IPS DF 6.9 (cell line): ENCODE results near the gene CBL.
A peak's percentile ranks its signal among the peaks of the same experiment; 100 is the strongest.
"Not testable (repeated sequence)": the region's sequence is repeated elsewhere in the genome, so short reads cannot be mapped to it uniquely, and the experiment has no call there.

Experiments used
- DNase-seq: peaks from one replicate; pipeline ENCODE4 v3.0.0-alpha.2; 2013; ENCODE audit warnings: low read depth, low spot score
- H3K27ac ChIP-seq: one replicate; pipeline ENCODE4 v1.5.1; 2013; ENCODE audit warnings: low read length, control low read depth
- H3K27me3 ChIP-seq: 2 replicates; pipeline ENCODE4 v1.6.1; 2013; ENCODE audit warnings: mild to moderate bottlenecking, low read length; ENCODE audit not compliant: control insufficient read depth, insufficient read depth
- H3K36me3 ChIP-seq: 2 replicates; pipeline ENCODE4 v1.6.1; 2013; ENCODE audit warnings: low read length; ENCODE audit not compliant: control insufficient read depth, insufficient read depth
- H3K4me1 ChIP-seq: 2 replicates; pipeline ENCODE4 v1.6.1; 2013; ENCODE audit warnings: low read length; ENCODE audit not compliant: control insufficient read depth, insufficient read depth
- H3K4me3 ChIP-seq: 2 replicates; pipeline ENCODE4 v1.5.1; 2013; ENCODE audit warnings: mild to moderate bottlenecking, low read length
- H3K9me3 ChIP-seq: 2 replicates; pipeline ENCODE4 v1.6.1; 2013; ENCODE audit warnings: low read length, inconsistent platforms; ENCODE audit not compliant: control insufficient read depth, insufficient read depth
- WGBS: extraction: QIAGEN DNeasy Blood & Tissue Kit; methylation state at CpG from one replicate; pipeline ENCODE4 v1.1.7; 2013; ENCODE audit warnings: mixed read lengths, missing lambda C conversion rate; ENCODE audit not compliant: insufficient read length, insufficient coverage; 5-methylcytosine and 5-hydroxymethylcytosine counted together

CBL gene

DNA sequence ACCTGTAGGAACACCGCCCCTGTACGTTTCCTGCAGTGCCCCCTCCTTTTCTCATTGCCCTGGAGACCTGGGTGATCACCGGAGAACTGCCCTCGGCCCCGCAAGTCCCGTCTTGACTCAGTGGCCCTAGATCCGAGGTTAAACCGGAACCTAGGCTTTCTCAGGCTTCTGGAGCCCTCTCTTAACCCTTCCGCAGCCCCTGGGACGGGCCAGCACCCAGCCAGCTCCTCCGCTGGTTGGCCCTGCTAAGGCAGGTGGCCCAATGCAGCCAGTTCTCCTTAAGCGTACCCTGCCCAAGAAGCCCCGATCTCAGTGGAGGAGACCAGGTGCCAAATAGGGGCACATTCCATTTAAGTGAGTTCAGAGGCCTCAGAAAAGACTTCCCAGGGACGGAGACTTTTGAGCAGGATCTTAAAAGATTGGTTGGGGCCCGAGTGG, 36.8 kb upstream of the CBL start:
- DNase-seq = peak; percentile 60
- H3K27me3 ChIP-seq = no peaks in the 10 kb centered on the region
- H3K27ac ChIP-seq = no peak overlapping the region
- H3K9me3 ChIP-seq = no peaks in the 10 kb centered on the region
- H3K36me3 ChIP-seq = no peaks in the 10 kb centered on the region
- no peaks in the 10 kb centered on the region for H3K4me1 ChIP-seq
- H3K4me3 ChIP-seq = peak overlapping the region; percentile 60
- no CpG with 5 or more reads among the region's 15 CpGs for WGBS

- H3K9me3 ChIP-seq = no peaks in the 10 kb centered on the region
- H3K27ac ChIP-seq = no peak overlapping the region
- no CpG with 5 or more reads among the region's 2 CpGs for WGBS
- H3K36me3 ChIP-seq = no peaks in the 10 kb centered on the region
- no peak for DNase-seq
- no peaks in the 10 kb centered on the region for H3K4me1 ChIP-seq
- H3K4me3 ChIP-seq = no peak overlapping the region
- no peaks in the 10 kb centered on the region for H3K27me3 ChIP-seq
Measured at GRCh38 chr11:119172513-119172912, 33.6 kb upstream of the CBL start.

GRCh38 chr11:119173453-119173852, 32.7 kb upstream of the CBL start:
- no peaks in the 10 kb centered on the region for H3K27me3 ChIP-seq
- no peak overlapping the region for H3K4me3 ChIP-seq
- no peaks in the 10 kb centered on the region for H3K36me3 ChIP-seq
- H3K27ac ChIP-seq = no peak overlapping the region
- H3K9me3 ChIP-seq = no peaks in the 10 kb centered on the region
- no CpG with 5 or more reads among the region's 21 CpGs for WGBS
- DNase-seq = no peak
- H3K4me1 ChIP-seq = no peaks in the 10 kb centered on the region

GRCh38 chr11:119175493-119176077, 30.6 kb upstream of the CBL start:
- peaks cover 5% of the 10 kb centered on the region for H3K36me3 ChIP-seq
- no peak overlapping the region for H3K4me3 ChIP-seq
- no peaks in the 10 kb centered on the region for H3K4me1 ChIP-seq
- WGBS = no CpG with 5 or more reads among the region's 6 CpGs
- H3K9me3 ChIP-seq = no peaks in the 10 kb centered on the region
- H3K27ac ChIP-seq = no peak overlapping the region
- no peaks in the 10 kb centered on the region for H3K27me3 ChIP-seq
- no peak for DNase-seq

- Histone ChIP-seq H3K27ac (no peak overlapping the region), H3K4me1 (no peaks in the 10 kb centered on the region), H3K4me3 (no peak overlapping the region), H3K36me3 (peaks cover 5% of the 10 kb centered on the region), H3K9me3 (no peaks in the 10 kb centered on the region), H3K27me3 (no peaks in the 10 kb centered on the region)
- no peak for DNase-seq
- no CpG with 5 or more reads among the region's 4 CpGs for WGBS
Measured at GRCh38 chr11:119178166-119178680, 27.9 kb upstream of the CBL start.

- no peaks in the 10 kb centered on the region for H3K4me1 ChIP-seq
Measured at GRCh38 chr11:119179342-119179741, 26.8 kb upstream of the CBL start.

GRCh38 chr11:119179983-119180382, 26.2 kb upstream of the CBL start:
- no peaks in the 10 kb centered on the region for H3K27me3 ChIP-seq
- WGBS = no CpG with 5 or more reads among the region's 10 CpGs
- H3K4me3 ChIP-seq = no peak overlapping the region; the same call in 1 of the 2 replicates
- H3K9me3 ChIP-seq = no peaks in the 10 kb centered on the region
- no peaks in the 10 kb centered on the region for H3K4me1 ChIP-seq
- H3K36me3 ChIP-seq = peaks cover 5% of the 10 kb centered on the region
- H3K27ac ChIP-seq = no peak overlapping the region
- no peak for DNase-seq

More at GRCh38 chr11:119179342-119179741, 26.8 kb upstream of the CBL start:
- no peak for DNase-seq
- Histone ChIP-seq H3K36me3 (peaks cover 5% of the 10 kb centered on the region), H3K9me3 (no peaks in the 10 kb centered on the region), H3K27ac (no peak overlapping the region), H3K27me3 (no peaks in the 10 kb centered on the region), H3K4me3 (no peak overlapping the region)
- no CpG with 5 or more reads among the region's 6 CpGs for WGBS

DNA sequence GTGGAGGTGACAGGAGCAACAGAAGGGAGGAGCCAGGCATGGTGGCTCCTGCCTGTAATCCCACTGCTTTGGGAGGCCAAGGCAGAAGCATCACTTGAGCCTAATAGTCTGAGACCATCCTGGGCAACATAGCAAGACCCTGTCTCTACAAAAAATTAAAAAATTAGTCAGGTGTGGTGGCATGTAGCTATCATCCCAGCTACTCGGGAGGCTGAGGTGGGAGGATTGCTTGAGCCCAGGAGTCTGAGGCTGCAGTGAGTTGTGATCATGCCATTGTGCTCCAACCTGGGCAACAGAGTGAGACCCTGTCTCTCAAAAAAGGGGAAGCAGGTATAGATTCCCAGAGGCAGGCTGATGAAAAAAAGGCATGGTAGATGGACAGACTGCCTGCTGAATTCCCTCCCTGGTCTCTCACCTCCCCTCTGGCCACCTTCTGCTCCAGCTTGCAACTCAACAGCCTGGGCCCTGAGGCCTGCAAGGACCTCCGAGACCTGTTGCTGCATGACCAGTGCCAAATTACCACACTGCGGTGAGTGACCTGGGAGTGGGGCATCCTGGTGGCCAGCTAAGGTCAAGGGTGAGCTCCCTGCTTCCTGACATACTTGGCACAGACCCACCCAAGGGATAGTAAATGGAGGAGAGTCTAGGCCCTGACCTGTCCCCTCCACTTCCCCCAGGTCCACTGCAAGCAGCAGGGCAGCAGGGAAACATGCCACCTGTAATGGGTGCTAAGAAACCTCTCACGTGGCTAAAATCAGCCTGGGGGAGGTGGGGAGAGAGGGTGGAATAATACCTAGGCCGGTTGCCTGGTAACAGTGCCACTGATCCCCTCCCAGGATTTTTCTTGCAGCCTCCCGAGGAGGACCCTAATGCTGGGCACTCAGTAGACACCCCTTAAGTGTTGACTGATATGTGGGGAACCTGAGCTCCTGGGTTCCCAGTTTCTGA, 25.1 kb upstream of the CBL start:
- H3K27me3 ChIP-seq = no peaks in the 10 kb centered on the region
- no CpG with 5 or more reads among the region's 6 CpGs for WGBS
- no peak overlapping the region for H3K27ac ChIP-seq
- peaks cover 5% of the 10 kb centered on the region for H3K36me3 ChIP-seq
- H3K4me1 ChIP-seq = no peaks in the 10 kb centered on the region
- no peaks in the 10 kb centered on the region for H3K9me3 ChIP-seq
- no peak overlapping the region for H3K4me3 ChIP-seq
- no peak for DNase-seq

DNA sequence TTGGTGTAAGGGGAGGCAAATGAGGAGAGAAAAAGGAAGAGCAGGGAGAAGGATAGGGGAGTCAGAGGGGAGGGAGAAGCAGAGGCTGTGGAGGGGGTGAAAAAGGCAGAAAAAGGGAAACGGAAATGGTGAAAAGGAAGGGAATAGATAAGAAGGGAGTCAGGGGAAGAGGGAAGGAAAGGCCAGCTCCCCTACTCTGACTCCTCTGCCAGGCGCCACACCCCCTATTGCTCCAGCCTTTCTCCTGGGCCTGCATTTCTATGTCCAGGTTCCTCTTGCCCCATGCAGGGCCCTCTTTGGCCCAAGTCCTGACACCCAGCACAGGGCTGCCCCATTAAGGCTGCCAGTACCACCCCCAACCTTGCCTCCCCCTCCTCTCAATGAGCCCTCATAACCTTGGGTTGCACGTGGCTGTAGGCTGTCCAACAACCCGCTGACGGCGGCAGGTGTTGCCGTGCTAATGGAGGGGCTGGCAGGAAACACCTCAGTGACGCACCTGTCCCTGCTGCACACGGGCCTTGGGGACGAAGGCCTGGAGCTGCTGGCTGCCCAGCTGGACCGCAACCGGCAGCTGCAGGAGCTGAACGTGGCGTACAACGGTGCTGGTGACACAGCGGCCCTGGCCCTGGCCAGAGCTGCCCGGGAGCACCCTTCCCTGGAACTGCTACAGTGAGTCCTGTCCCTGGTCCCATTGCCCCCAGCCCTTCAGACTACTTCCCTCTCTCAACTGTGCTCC, 24.3 kb upstream of the CBL start:
- peaks cover 5% of the 10 kb centered on the region for H3K36me3 ChIP-seq
- WGBS = 100% methylated on average over 1 of the region's 17 CpGs
- no peaks in the 10 kb centered on the region for H3K27me3 ChIP-seq
- no peak overlapping the region for H3K4me3 ChIP-seq
- no peaks in the 10 kb centered on the region for H3K9me3 ChIP-seq
- no peak overlapping the region for H3K27ac ChIP-seq
- no peaks in the 10 kb centered on the region for H3K4me1 ChIP-seq
- DNase-seq = no peak

DNA sequence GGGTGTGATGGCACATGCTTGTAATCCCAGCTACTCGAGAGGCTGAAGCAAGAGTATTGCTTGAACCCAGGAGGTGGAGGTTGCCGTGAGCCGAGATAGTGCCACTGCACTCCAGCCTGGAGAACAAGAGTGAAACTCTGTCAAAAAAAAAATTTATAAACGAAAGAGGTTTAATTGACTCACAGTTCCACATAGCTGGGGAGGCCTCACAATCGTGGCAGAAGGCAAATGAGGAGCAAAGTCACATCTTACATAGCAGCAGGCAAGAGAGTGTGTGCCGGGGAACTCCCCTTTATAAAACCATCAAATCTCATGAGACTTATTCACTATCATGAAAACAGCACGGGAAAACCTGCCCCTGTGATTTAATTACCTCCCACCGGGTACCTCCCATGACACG, 21.7 kb upstream of the CBL start:
- H3K9me3 ChIP-seq, H3K27me3 ChIP-seq, H3K36me3 ChIP-seq, H3K4me3 ChIP-seq, H3K27ac ChIP-seq, H3K4me1 ChIP-seq, DNase-seq: not testable (repeated sequence)
- no CpG with 5 or more reads among the region's 9 CpGs for WGBS
